ENCODE measurements around the gene OTOP2. TPM values are rescaled to one million over a fixed set of nuclear protein-coding genes. Genes with fewer than 3 reads are reported as not detected.

The OTOP2 gene
- total RNA-seq: not detected

- peak in 1 of 2 donors; percentile 20 for DNase-seq
- Mint-ChIP-seq H3K27me3 (ENCODE audit: low read depth) (peaks cover 43% of the 10 kb centered on the region), H3K36me3 (ENCODE audit: insufficient read depth in 2 of 2) (no peaks in the 10 kb centered on the region), H3K4me1 (ENCODE audit: low read depth) (peaks cover 5% of the 10 kb centered on the region), H3K4me3 (peak within 1 kb of the TSS; percentile 53 to 64), H3K27ac (no peak within 1 kb of the TSS), H3K9me3 (no peaks in the 10 kb centered on the region)
- no peak for ATAC-seq (replicated peaks in 1 of 2)
These were observed at the start of gene OTOP2 for GRCh38 chr17:74924250-74924948. TSS of gene OTOP2 (plus strand) at chr17:74924273. CDS start at chr17:74924633, 360 bp downstream.

- H3K4me1 Mint-ChIP-seq (ENCODE audit: low read depth): peaks cover 36% of the 10 kb centered on the region
- H3K4me3 Mint-ChIP-seq: peak overlapping the region; percentile 92 to 95
- H3K27ac Mint-ChIP-seq: no peak overlapping the region
- H3K36me3 Mint-ChIP-seq (ENCODE audit: insufficient read depth in 2 of 2): peaks cover 4 to 6% of the 10 kb centered on the region in 2 donors
- no peaks in the 10 kb centered on the region for H3K27me3 Mint-ChIP-seq (ENCODE audit: low read depth)
- DNase-seq (no peak), ATAC-seq (replicated peaks in 1 of 2) (no peak)
- H3K9me3 Mint-ChIP-seq: no peaks in the 10 kb centered on the region
These were observed 49.4 kb upstream of the OTOP2 start for GRCh38 chr17:74874615-74875037.

GRCh38 chr17:74875155-74875976, 48.7 kb upstream of the OTOP2 start:
- ATAC-seq (replicated peaks in 1 of 2): no peak
- Mint-ChIP-seq H3K36me3 (ENCODE audit: insufficient read depth in 2 of 2) (peaks cover 4 to 6% of the 10 kb centered on the region in 2 donors), H3K4me3 (no peak overlapping the region), H3K27me3 (ENCODE audit: low read depth) (no peaks in the 10 kb centered on the region), H3K27ac (no peak overlapping the region), H3K4me1 (ENCODE audit: low read depth) (peaks cover 36% of the 10 kb centered on the region), H3K9me3 (no peaks in the 10 kb centered on the region)
- DNase-seq: no peak

GRCh38 chr17:74875977-74876593, 48.0 kb upstream of the OTOP2 start:
- Mint-ChIP-seq H3K27me3 (ENCODE audit: low read depth) (no peaks in the 10 kb centered on the region), H3K9me3 (no peaks in the 10 kb centered on the region), H3K4me1 (ENCODE audit: low read depth) (peaks cover 33% of the 10 kb centered on the region), H3K4me3 (no peak overlapping the region), H3K27ac (no peak overlapping the region), H3K36me3 (ENCODE audit: insufficient read depth in 2 of 2) (peaks cover 4% of the 10 kb centered on the region in 2 donors)
- no peak for ATAC-seq (replicated peaks in 1 of 2)
- DNase-seq: no peak

- Mint-ChIP-seq H3K27me3 (ENCODE audit: low read depth) (no peaks in the 10 kb centered on the region), H3K4me1 (ENCODE audit: low read depth) (peaks cover 18% of the 10 kb centered on the region), H3K4me3 (no peak overlapping the region), H3K36me3 (ENCODE audit: insufficient read depth in 2 of 2) (peaks cover 0 to 2% of the 10 kb centered on the region in 2 donors), H3K27ac (no peak overlapping the region), H3K9me3 (no peaks in the 10 kb centered on the region)
- ATAC-seq (replicated peaks in 1 of 2): no peak
- DNase-seq: no peak
These were observed 46.2 kb upstream of the OTOP2 start for GRCh38 chr17:74877592-74878548.

- Mint-ChIP-seq H3K4me1 (ENCODE audit: low read depth) (peaks cover 16% of the 10 kb centered on the region), H3K36me3 (ENCODE audit: insufficient read depth in 2 of 2) (peaks cover 0 to 2% of the 10 kb centered on the region in 2 donors), H3K4me3 (no peak overlapping the region), H3K27ac (no peak overlapping the region), H3K9me3 (no peaks in the 10 kb centered on the region), H3K27me3 (ENCODE audit: low read depth) (no peaks in the 10 kb centered on the region)
- DNase-seq (no peak), ATAC-seq (replicated peaks in 1 of 2) (no peak)
These were observed 45.4 kb upstream of the OTOP2 start for GRCh38 chr17:74878658-74879057.

- DNase-seq (no peak), ATAC-seq (replicated peaks in 1 of 2) (no peak)
- no peaks in the 10 kb centered on the region for H3K36me3 Mint-ChIP-seq (ENCODE audit: insufficient read depth in 2 of 2)
- no peak overlapping the region for H3K4me3 Mint-ChIP-seq
- H3K27ac Mint-ChIP-seq: no peak overlapping the region
- H3K9me3 Mint-ChIP-seq: no peaks in the 10 kb centered on the region
- H3K4me1 Mint-ChIP-seq (ENCODE audit: low read depth): peaks cover 11% of the 10 kb centered on the region
- no peaks in the 10 kb centered on the region for H3K27me3 Mint-ChIP-seq (ENCODE audit: low read depth)
These were observed 44.8 kb upstream of the OTOP2 start for GRCh38 chr17:74879308-74879707.

GRCh38 chr17:74881073-74881472, 43.0 kb upstream of the OTOP2 start:
- Mint-ChIP-seq H3K27ac (no peak overlapping the region), H3K36me3 (ENCODE audit: insufficient read depth in 2 of 2) (no peaks in the 10 kb centered on the region), H3K4me3 (no peak overlapping the region), H3K4me1 (ENCODE audit: low read depth) (no peaks in the 10 kb centered on the region), H3K27me3 (ENCODE audit: low read depth) (no peaks in the 10 kb centered on the region), H3K9me3 (no peaks in the 10 kb centered on the region)
- DNase-seq: no peak
- ATAC-seq (replicated peaks in 1 of 2): no peak

- ATAC-seq (replicated peaks in 1 of 2) (no peak), DNase-seq (no peak)
- no peaks in the 10 kb centered on the region for H3K27me3 Mint-ChIP-seq (ENCODE audit: low read depth)
- no peaks in the 10 kb centered on the region for H3K4me1 Mint-ChIP-seq (ENCODE audit: low read depth)
- H3K27ac Mint-ChIP-seq: no peak overlapping the region
- no peaks in the 10 kb centered on the region for H3K9me3 Mint-ChIP-seq
- no peaks in the 10 kb centered on the region for H3K36me3 Mint-ChIP-seq (ENCODE audit: insufficient read depth in 2 of 2)
- no peak overlapping the region for H3K4me3 Mint-ChIP-seq
These were observed 41.4 kb upstream of the OTOP2 start for GRCh38 chr17:74882517-74883240.

GRCh38 chr17:74883241-74883745, 40.8 kb upstream of the OTOP2 start:
- H3K4me3 Mint-ChIP-seq: no peak overlapping the region
- H3K27ac Mint-ChIP-seq: no peak overlapping the region
- H3K4me1 Mint-ChIP-seq (ENCODE audit: low read depth): no peaks in the 10 kb centered on the region
- no peaks in the 10 kb centered on the region for H3K9me3 Mint-ChIP-seq
- ATAC-seq (replicated peaks in 1 of 2) (no peak), DNase-seq (no peak)
- no peaks in the 10 kb centered on the region for H3K27me3 Mint-ChIP-seq (ENCODE audit: low read depth)
- H3K36me3 Mint-ChIP-seq (ENCODE audit: insufficient read depth in 2 of 2): no peaks in the 10 kb centered on the region

GRCh38 chr17:74888469-74888868, 35.6 kb upstream of the OTOP2 start:
- ATAC-seq (replicated peaks in 1 of 2): no peak
- Mint-ChIP-seq H3K27ac (no peak overlapping the region), H3K9me3 (no peaks in the 10 kb centered on the region), H3K27me3 (ENCODE audit: low read depth) (no peaks in the 10 kb centered on the region), H3K36me3 (ENCODE audit: insufficient read depth in 2 of 2) (no peaks in the 10 kb centered on the region), H3K4me1 (ENCODE audit: low read depth) (no peaks in the 10 kb centered on the region), H3K4me3 (no peak overlapping the region)
- no peak for DNase-seq

- H3K27ac Mint-ChIP-seq: no peak overlapping the region
- H3K9me3 Mint-ChIP-seq: no peaks in the 10 kb centered on the region
- no peak overlapping the region for H3K4me3 Mint-ChIP-seq
- H3K4me1 Mint-ChIP-seq (ENCODE audit: low read depth): no peaks in the 10 kb centered on the region
- DNase-seq (no peak), ATAC-seq (replicated peaks in 1 of 2) (no peak)
- peaks cover 0 to 1% of the 10 kb centered on the region in 2 donors for H3K36me3 Mint-ChIP-seq (ENCODE audit: insufficient read depth in 2 of 2)
- peaks cover 15% of the 10 kb centered on the region for H3K27me3 Mint-ChIP-seq (ENCODE audit: low read depth)
These were observed 33.5 kb upstream of the OTOP2 start for GRCh38 chr17:74890554-74890953.
